C4-2B (cell line): ENCODE data around the gene PRRT4.

Experiments
- H3K27ac ChIP-seq: fragments of 450-650 bp; 2 replicates; pipeline ENCODE4 v1.5.1; 2017
- ZFX ChIP-seq: fragments of 450-650 bp; IDR thresholded peaks from 2 replicates; pipeline ENCODE4 v1.6.1; 2017
- TF ChIP-seq, protein P1 (sequence below): fragments of 450-650 bp; conservative IDR thresholded peaks from 2 replicates; pipeline ENCODE4 v1.5.1; 2017; ENCODE audit warnings: mild to moderate bottlenecking

The PRRT4 gene

DNA sequence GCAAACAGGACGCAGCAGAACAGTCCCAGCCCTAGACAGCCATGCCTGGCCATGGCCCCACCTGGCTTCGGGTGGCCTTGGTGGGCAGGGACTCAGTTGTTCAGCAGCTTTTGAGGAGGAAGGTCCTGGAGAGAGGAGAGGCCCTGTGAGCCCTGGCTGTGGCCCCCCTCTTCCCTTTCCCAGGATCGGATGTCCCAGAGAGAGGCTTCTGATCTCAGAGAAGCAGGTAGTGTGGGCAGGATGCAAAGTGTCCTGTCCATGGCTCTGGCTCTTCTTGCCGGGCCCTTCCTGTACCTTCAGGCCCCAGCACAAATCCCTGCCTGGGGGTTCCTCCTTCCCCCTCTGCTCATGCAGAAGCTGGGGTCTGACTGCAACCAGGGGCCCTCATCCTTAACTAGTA is 1.6 kb downstream of the PRRT4 start:
- H3K27ac ChIP-seq, result no peak overlapping the region
- TF ChIP-seq, protein P1, sequence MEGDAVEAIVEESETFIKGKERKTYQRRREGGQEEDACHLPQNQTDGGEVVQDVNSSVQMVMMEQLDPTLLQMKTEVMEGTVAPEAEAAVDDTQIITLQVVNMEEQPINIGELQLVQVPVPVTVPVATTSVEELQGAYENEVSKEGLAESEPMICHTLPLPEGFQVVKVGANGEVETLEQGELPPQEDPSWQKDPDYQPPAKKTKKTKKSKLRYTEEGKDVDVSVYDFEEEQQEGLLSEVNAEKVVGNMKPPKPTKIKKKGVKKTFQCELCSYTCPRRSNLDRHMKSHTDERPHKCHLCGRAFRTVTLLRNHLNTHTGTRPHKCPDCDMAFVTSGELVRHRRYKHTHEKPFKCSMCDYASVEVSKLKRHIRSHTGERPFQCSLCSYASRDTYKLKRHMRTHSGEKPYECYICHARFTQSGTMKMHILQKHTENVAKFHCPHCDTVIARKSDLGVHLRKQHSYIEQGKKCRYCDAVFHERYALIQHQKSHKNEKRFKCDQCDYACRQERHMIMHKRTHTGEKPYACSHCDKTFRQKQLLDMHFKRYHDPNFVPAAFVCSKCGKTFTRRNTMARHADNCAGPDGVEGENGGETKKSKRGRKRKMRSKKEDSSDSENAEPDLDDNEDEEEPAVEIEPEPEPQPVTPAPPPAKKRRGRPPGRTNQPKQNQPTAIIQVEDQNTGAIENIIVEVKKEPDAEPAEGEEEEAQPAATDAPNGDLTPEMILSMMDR, result no peak
- no peak for TF ChIP-seq ZFX

DNA sequence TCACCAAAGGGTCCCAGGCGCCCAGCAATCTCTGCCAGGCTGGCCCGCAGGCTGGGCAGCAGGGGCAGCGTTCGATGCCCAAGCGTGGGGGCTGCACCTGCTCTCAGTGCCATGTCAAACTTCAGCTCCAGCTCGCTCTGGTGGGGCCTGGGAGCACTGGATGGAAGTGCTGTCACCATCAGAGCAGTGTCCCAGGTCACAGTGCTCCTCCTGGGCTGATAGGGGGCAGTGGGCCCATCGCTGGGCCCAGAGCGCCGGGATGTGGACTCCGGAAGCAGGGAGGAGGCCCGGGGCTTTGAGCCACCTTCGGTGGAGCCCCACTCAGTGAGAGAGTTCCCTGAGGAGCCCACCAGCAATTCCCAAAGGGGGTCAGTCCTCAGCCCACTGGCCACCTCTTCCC is 2.2 kb downstream of the PRRT4 start:
- TF ChIP-seq, protein P1, result no peak
- no peak for TF ChIP-seq ZFX
- H3K27ac ChIP-seq, result no peak overlapping the region

DNA sequence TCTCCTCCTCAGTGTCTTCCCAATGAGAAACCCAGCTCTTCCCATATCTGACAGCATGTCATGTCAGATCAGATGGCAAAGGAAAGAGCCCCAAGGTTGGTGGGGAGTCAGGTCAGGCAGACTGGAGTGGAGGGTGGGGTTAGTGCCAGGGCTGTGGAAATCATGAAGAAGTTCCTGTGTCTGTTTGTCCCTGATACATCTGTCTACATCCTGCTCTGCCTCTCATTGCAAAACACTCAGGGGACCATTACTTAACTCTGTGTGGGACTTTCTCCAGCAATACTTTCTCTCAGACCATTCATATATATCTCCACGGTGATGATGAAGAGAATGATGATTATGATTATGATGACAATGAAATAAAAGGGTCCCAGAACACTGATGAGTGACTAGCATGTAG is 3.3 kb downstream of the PRRT4 start:
- TF ChIP-seq, protein P1, result no peak
- no peak for TF ChIP-seq ZFX
- no peak overlapping the region for H3K27ac ChIP-seq

DNA sequence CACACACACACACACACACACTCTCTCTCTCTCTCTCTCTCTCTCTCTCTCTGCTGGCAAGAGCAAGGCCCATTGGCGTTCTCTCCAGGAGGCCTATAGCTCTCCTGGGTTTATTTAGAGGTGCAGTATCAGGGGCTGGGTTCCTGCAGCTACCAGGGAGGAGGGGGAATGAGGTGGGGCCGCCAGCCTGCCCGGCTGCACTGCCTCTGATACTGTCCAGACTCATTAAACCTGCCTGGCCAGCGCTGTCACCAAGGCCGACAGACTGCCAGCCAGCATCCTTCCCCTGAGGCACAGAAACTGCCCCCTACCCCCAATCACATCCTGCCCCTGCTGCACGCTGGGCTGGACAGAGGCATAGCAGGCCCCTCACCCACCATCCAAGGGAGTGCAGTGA is 4.3 kb downstream of the PRRT4 start:
- no peak for TF ChIP-seq ZFX
- TF ChIP-seq, protein P1, result no peak
- H3K27ac ChIP-seq, result no peak overlapping the region

DNA sequence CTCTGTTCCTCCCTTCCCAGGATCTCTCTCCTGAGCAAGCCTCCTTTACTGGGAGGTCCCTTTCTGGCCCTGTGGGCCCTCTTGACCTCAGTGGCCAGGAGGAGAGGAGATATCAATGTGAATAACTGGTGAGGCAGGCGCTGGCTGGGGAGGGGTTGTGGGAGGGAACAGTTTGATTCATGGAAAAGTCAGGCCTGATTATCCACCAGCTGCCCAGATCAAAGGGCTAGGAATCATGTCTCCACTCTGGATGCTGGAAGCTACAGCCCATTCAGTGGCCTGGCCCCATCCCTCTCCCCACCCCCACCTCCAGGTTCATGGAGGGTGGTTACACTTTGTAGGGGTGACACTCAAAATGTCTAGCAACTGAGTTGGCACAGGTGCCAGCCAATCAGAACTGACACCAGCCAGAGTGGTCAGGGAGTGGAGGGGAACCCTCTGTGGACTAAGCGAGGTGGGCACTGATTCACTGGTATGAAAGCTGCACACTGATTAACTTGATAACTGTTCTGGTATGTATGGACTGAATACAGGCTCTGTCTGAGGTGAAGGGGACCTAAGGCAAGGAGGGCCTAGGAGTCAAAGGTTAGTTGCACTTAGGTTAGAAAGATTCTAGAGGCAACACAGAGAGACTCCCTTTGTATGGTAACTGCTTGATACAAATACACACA is 4.8 kb downstream of the PRRT4 start:
- TF ChIP-seq, protein P1, result no peak
- TF ChIP-seq ZFX, result no peak
- no peak overlapping the region for H3K27ac ChIP-seq

DNA sequence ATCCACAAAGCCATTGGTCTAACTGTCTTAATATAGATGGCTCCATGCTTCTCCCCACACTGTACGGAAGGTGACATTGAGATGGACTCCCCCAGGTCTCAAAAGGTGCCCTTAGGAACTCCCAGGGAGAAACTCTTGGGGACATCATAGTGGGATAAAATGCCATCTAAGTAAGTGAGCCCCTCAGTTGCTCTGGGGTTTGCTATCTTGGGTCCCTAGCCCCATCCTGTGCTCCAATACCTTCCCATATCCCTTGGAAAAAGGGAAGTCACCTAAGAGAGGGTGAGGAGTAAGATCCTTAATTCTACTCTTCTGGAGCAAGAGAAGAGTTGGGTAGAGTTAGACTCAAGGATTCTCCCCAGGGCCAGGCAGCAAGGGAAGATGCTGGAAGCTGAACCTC is 7.9 kb downstream of the PRRT4 start:
- TF ChIP-seq ZFX, result no peak
- TF ChIP-seq, protein P1, result no peak
- no peak overlapping the region for H3K27ac ChIP-seq

DNA sequence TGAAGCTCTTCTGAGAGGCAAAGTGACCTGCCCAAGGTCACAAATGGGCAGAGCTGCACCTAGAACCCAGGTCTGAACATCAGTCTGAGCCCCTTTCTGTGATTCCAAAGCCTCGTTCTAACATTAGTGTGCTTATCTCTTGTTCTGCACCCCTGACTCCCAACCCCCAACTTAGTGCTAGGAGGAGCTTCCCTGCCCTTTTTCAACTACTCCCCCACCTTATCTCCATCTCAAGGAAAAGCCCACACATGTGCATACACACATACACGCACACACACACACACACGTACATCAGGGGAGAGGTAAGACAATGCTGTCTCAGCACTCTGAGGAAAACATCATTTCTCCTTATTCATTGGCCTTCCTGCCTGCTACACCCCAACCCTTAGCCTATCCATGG is 8.3 kb downstream of the PRRT4 start:
- no peak for TF ChIP-seq ZFX
- TF ChIP-seq, protein P1, result no peak
- H3K27ac ChIP-seq, result no peak overlapping the region
